Fibroblast of mammary gland (primary cell): ENCODE data around the gene RHBDF1.

ENCODE experiments used
- DNase-seq: peaks from one replicate; pipeline ENCODE4 v3.0.0-alpha.2; 2010; ENCODE audit warnings: low read depth
- H3K4me3 ChIP-seq: 2 replicates; pipeline ENCODE4 v1.5.1; 2011; ENCODE audit warnings: low read depth, mild to moderate bottlenecking, low read length, moderate library complexity; ENCODE audit not compliant: control insufficient read depth
- CTCF ChIP-seq: conservative IDR thresholded peaks from 2 replicates; pipeline ENCODE4 v1.5.1; 2011; ENCODE audit warnings: low read depth, low read length, inconsistent platforms; ENCODE audit not compliant: control insufficient read depth, insufficient read depth

Gene RHBDF1

GRCh38 chr16:96935-97381, 24.5 kb upstream of the RHBDF1 start:
- peak; percentile 97 for TF ChIP-seq CTCF
- H3K4me3 ChIP-seq, result no peak overlapping the region
- peak; percentile 88 for DNase-seq

GRCh38 chr16:94918-95265, 22.5 kb upstream of the RHBDF1 start:
- no peak for DNase-seq
- no peak for TF ChIP-seq CTCF

GRCh38 chr16:92431-93339, 20.3 kb upstream of the RHBDF1 start:
- no peak for TF ChIP-seq CTCF
- DNase-seq, result no peak
- no peak overlapping the region for H3K4me3 ChIP-seq

More at GRCh38 chr16:94918-95265, 22.5 kb upstream of the RHBDF1 start:
- no peak overlapping the region for H3K4me3 ChIP-seq

- no peak overlapping the region for H3K4me3 ChIP-seq
- no peak for TF ChIP-seq CTCF
- DNase-seq, result peak; percentile 38
Measured at GRCh38 chr16:91484-91883, 19.1 kb upstream of the RHBDF1 start.

GRCh38 chr16:89391-90302, 17.2 kb upstream of the RHBDF1 start:
- TF ChIP-seq CTCF, result no peak
- no peak overlapping the region for H3K4me3 ChIP-seq
- no peak for DNase-seq

- no peak overlapping the region for H3K4me3 ChIP-seq
- no peak for TF ChIP-seq CTCF
- DNase-seq, result no peak
Measured at GRCh38 chr16:88613-89012, 16.2 kb upstream of the RHBDF1 start.
